T-helper 1 cell treated with Interleukin-12 subunit alpha and Interleukin-12 subunit beta and Interleukin-4 antibody, amounts not matched to agents 30 ng/mL and 1 ng/mL, for 36 hours (primary cell): ENCODE results near the gene MAP3K9. TPM values are rescaled to one million over a fixed set of nuclear protein-coding genes. Genes with fewer than 3 reads are reported as not detected.

ENCODE experiments used
- intact Hi-C: fragments of 100-400 bp; cut with micrococcal nuclease; formaldehyde crosslinking; loops from one replicate; pipeline ENCODE4 v1.15.1; 2024
- total RNA-seq: library from RNA; stranded (reverse); gene quantifications from 2 replicates; pipeline ENCODE4 v1.2.3, GENCODE V29; 2022

Gene MAP3K9
- total RNA-seq, 1 donor from 2014 or later = 5.7 TPM

DNA sequence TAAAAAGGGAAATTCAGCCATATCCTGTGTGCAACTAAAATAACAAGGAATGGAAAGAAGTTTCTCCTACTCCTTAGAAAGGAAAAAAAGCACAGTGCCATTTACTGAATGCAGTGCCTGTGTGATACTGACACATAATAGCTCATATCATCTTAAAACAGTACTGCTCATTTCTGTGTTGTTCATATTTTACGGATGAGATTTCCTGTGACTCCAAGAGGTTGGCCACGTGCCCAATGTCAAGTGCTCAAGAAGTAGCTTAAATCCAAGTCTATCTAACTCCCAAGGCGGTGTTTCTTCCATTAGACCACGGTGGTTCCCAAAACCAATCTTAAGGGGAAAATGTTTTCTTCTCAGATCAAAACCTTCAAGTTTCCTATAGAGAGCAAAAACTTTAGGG is 20.0 kb downstream of the MAP3K9 start:
- intact Hi-C loops = no loop called here

DNA sequence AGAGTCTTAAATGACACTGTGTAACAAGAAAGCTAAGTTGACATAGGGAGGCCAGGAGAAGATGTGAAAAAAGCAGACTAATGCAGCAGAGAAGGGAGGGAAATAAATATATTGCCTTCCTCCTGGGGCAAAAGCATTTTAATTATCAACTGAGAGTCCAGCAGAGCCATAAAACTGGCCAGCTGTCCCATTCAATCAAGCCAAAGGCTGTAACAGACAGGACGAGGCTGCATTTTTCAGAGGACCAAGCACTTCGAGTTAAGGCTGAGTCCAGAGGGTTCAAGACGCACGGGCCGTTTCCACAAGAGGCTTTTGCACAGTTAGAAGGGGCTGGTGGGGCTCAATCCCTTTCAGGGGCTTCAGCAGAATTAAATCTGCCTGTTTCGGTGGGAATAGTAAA is 20.4 kb downstream of the MAP3K9 start:
- intact Hi-C loops = no loop called here

DNA sequence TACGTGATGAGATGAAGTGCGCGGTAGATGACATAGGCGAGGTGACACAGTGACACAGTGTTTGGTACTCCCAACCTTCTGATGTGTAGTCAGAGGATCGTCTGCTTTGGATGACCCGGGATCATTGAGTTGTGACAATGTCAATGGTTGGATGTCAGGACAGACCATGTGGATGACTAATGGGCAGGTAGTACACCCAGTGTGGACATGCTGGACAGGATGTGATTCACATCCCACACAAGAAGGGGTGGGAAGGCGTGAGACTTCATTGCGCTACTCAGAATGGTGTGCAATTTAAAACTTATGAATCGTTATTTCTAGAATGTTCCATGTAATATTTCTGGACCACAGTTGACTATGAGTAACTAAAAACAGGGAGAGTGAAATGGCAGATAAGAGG is 23.8 kb downstream of the MAP3K9 start:
- intact Hi-C loops = no loop called here

DNA sequence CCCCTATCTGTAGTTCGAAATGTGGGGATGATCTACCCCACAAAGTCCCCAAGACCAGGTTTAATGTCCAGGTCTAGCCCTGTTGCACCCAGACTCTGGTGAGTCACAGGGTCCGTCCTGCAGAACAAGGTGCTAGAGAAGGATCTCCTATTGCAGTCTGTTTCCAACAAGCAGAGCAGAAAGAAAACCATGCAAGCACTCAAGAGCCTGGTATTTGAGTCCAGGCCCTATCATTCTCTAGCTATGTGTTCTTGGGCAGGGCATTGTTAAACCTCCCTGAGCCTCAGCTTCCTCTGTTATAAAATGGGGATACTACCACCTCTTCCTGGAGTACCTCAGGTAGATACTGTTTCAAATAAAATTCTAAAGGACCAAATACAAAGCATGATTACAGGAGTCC is 24.4 kb downstream of the MAP3K9 start:
- intact Hi-C loops = no loop called here

DNA sequence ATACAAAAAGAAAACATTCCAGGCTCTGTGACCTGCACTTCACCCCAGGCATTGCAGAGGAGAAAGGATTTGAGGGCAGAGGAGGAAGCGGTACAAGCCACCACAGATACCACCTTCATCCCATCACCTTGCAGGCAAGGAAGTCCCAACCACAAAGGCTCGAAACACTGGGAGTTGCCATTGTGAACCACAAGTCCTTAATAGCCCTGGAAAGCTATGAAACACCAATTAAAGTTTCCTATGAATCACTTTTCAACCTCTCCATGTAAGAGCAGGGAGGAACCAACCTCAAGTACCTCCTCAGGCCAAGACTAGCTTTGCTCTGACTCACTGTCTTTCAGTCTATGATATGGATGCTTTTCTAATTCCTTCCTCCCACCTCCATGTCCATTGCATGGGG is 27.0 kb downstream of the MAP3K9 start:
- intact Hi-C loops = no loop called here

DNA sequence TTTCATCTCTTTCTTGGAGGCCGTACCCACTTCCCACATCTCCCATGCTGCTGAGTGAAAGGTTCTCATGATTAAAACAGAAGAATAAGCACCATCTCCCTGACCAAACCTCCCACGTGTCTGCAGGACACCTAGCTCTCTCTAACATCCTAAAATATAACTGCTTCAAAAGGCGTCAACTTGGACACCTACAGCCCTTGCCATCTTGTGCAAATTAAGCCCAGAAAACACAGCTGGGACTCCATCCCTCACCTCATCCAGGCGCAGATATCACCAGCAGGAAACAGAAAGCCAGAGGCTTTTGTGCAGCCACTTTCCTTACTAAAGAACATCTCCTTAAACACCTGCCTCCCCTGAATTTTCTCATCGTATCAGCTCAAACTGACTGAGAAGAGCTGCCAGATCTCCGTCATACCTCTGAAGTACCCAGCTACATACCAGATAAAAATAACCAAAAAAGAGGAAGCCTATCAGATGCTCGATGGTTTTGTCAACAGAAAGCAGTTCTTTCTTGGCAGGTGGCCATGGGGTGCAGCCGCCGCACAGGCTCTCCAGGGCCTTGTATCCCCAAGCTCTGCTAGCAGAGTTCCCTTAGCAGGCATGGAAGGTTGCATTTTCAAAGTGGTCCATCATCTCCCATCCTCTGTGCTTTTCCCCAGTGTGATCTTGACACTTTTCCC is 28.8 kb downstream of the MAP3K9 start:
- intact Hi-C loops = no loop called here

DNA sequence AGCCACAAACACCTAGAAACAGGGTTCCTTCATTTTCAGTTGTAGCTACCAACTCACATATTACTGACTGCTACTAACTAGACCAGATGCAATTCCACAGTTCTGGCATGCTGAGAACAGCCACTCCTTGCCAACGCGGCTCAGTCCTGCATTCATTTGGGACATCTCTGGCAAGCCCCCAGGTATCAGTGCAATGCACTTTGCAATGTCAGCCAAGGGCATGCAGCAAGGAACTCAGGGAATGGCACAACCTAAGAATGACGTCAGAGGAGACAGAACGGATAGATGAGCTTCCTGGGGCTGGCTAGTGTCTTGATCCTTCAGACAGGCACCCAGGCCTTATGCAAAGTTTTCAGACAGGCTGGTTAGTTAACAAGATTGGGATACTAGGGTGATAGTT is 29.6 kb downstream of the MAP3K9 start:
- intact Hi-C loops = no loop called here

DNA sequence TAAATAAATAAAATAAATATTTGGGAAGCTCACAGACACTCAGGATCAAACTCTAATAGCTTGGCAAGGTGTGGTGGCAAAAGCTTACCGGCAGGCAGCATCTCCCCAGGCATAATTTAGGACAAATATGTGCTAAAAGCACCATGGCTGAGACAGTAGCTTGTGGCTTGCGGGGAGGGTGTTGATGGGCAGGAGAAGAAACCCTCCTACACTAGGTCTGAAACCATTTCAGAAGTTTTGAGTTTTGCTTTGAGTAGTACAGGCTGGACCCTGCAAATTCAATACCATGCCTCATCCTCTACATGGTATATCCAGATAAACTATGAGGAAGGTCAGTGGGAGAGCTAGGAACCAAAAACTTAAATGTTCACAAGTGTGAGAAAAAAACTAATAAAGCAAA is 33.1 kb downstream of the MAP3K9 start:
- intact Hi-C loops = no loop called here

DNA sequence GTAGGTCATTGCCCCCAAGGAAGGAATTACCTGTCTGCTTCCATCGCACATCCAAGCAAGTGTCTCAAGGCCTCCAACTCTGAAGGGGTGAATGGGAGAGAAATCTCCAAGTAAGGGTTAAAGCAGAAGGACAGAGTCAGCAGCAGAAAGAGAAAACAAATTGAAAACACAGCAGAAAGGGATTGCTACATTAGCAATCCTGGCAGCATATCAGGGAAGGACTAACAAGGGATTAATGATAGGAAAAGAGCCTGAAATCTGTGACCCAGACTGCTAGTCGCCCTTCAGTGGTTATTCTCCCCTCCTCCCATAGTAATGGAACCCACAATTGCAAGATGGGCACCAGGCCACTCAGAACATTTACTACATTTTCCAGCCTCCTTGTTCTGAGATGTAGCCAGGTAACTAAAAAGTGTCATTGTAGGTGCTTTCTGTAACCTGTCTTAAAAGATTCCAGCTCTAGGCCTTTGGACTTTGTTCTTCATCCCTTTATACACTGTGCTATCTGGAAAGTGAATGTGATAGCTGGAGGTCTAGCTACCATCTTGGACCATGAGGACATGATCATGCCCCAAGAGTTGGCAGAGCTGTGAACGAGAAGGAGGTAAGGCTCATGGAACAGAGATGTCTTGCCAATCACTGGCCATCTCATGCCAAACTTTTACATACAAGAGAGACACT is 36.0 kb downstream of the MAP3K9 start:
- intact Hi-C loops = no loop called here

DNA sequence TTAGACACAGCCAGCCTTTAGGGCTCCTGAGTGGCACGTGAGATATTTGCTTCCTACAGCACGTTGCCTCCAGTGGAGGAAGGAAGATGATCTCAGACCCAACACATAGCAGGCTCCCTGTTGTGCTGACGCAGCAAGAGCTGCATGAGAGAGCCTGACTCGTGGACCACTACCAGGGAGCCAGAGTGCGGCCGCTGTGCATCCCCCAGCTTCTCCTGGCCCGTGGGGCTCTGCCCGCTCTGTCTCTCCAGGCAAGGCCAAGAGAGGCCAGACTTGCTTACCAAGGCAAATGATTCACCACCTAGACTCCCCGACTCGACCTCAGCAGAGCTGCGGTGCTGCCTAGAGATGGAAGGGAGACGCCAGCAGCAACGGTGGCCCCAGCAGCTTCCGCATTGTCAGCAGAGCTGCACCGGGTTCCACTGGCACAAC is 37.5 kb downstream of the MAP3K9 start:
- intact Hi-C loops = no loop called here

DNA sequence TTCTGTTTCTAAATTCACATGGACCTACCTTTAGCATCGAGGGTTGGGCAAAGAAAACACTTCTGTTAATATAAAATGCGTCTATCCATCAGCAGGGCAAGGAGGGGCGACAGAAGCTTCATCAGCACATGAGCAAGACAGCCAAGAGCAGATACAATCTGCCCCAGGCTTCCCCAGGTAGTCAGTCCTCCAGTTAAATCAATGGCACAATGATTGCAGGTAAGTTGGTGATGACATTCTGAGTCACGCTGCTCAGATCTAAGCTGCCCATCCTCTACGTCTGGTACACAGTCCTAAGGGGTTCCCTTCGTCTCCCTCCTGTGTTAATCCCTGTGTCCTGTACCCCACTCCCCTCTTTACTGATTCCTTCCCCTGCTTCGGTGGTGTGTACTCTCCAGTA is 38.8 kb downstream of the MAP3K9 start:
- intact Hi-C loops = no loop called here

DNA sequence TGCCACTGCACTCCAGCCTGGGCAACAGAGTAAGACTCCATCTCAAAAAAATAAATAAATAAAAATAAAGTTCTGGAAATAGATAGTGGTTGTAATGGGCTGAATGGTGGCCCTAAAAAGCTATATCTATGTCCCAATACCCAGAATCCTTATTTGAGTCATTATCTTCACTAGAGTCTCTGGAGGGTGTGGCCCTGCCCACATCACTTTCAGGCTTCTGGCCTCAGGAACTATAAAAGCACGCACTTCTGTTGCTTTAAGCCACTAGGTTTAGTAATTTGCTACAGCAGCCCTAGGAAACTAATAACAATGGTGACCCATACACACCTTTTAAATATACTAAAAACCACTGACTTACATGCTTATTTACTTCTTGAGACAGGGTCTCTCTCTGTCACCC is 49.9 kb downstream of the MAP3K9 start:
- intact Hi-C loops = no loop called here

DNA sequence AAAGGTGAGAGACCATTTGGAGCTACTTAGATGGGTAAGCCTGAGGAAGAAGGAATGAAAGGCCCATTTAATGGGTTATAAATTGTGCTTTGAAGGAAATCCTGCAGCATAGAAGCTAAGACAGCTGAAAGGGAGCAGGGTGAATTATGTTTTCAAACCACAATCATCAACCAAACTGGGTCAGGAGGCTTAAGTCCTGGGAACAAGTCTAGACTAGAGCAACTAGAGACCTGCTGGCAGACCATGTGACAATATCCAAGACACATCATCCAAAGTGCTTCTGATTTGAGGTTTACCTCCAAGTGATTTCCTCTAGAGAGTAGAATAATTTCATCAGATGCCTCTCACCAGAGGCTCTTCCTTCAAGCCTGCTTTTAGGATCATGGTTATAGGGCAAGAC is 53.7 kb downstream of the MAP3K9 start:
- intact Hi-C loops = no loop called here

DNA sequence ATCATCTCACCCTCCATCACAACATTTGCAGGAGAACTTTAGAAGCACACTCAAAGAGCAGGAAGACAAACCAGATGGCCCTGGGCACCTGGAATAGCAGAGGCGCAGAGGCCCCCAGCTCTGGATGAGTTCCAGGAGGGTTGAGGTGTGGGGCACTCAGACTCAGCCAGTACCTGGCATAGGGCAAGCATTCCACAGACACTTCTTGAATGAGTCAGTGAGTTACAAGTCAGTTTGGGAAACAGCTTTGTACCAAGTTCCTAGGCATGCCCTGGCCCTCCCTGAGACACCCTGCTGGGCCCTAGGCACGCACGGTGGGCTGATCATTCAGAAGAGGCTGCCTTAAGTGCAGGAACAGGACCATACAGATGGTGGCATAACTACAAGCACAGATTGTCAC is 54.3 kb downstream of the MAP3K9 start:
- intact Hi-C loops = no loop called here

DNA sequence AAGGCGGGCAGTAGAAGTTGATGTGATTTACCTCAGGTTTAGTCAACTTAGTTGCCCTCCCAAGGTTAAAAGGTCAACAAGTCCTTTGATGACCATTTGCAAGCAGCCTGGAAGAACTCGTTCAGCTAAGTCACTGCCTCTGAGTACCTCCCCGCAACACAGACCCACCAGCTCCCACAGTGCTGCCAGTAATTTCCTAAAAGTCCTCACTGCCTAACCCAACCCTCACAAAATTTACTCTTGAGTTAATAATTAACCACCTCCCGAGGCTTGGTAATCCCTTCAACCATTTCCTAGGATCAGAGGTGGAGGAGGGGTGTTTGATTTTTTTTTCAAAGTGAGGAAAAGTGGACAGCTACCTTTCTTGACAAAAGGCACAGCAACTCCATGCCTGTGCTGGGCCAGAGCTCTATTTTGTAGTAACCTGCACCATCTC is 55.8 kb downstream of the MAP3K9 start:
- intact Hi-C loops = no loop called here

DNA sequence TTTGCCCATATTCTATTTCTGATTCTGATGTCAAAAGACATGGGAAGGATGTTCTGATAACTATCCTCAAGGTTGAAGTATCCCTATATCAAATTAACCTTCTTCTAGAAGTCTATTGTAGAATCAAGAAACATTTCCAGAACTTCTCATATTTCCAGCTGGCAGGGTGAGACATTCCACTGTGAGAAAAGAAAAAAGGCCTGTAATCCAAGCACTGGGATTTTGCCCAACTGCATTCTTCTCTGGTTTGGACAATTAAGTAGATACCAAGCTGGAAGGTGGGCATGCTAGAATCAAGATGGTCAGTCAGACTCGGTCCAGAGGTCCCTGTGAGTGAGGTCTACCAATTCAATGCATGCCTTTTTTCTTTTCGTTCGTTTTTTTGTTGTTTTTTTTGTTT is 60.9 kb downstream of the MAP3K9 start:
- intact Hi-C loops = no loop called here

DNA sequence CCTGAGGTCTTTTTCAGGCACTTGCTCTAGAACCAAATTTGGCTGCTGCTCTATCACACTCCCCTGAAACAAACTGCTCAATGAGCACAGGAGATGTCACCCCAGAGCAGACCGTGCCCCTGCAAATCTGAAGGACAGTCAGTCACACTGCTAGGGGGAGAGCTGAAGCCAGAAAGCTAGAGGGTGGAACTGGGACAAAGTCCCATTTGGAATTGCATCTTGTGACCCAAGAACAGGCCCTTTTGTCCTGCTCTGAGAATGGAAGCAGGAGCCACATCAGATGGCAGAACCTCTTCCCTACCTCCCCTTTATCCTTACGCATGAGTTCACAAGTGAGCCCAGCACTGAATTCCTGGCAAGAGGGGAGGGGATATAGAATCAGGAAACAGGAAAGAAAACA is 64.7 kb downstream of the MAP3K9 start:
- intact Hi-C loops = no loop called here

DNA sequence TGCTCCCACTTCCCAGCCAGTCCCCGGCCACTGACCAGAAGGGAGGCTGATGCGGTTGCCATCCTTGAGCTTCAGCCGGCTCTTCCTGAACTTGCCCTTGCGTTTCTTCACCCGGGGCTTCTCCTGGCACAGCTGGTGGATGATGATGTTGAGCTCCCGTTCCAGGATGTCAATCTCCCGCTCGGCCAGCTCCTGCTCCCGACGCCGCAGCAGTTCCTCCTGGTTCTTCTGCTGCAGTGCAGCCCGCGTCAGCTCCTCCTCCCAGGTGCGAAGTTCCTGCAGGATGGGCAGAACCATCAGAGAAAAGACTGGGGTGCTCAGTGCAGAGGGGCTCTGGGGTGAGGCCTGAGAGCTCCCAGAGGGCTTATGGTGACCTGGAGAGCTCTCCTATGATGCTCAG is 67.0 kb downstream of the MAP3K9 start:
- intact Hi-C loops = no loop called here

DNA sequence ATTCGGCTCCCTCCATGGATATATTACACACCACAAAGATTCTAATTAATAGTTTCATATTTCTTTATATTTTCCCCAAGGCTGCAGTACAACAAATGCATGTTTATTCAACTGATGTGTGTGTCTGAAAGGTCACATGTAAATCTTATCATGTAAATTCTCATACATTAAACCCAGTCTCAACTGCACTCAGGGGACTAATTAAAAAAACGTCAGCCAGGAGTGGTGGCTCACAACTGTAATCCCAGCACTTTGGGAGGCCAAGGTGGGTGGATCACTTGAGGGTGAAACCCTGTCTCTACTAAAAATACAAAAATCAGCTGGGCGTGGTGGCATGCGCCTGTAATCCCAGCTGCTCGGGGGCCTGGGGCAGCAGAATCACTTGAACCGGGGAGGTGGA is 67.8 kb downstream of the MAP3K9 start:
- intact Hi-C loops = no loop called here

DNA sequence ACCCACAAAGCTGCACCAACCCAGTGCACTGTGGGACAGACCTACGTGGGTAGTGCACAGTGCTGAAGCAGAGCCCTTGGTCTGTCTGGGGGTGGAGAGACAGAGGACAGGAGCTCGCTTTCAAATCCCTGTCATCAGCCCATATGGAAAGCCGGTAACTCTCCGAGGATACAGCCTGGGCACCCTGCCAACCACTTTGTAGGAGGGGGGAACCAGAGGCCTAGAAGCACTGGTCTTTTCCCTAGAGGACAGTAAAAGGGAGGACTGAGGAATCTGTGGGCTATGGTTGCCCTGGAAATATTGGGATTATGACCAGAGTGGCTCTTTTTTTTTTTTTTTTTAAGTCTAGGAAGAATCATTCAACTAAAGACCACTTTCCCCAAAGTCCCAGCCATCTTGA is 74.3 kb downstream of the MAP3K9 start:
- intact Hi-C loops = no loop called here

DNA sequence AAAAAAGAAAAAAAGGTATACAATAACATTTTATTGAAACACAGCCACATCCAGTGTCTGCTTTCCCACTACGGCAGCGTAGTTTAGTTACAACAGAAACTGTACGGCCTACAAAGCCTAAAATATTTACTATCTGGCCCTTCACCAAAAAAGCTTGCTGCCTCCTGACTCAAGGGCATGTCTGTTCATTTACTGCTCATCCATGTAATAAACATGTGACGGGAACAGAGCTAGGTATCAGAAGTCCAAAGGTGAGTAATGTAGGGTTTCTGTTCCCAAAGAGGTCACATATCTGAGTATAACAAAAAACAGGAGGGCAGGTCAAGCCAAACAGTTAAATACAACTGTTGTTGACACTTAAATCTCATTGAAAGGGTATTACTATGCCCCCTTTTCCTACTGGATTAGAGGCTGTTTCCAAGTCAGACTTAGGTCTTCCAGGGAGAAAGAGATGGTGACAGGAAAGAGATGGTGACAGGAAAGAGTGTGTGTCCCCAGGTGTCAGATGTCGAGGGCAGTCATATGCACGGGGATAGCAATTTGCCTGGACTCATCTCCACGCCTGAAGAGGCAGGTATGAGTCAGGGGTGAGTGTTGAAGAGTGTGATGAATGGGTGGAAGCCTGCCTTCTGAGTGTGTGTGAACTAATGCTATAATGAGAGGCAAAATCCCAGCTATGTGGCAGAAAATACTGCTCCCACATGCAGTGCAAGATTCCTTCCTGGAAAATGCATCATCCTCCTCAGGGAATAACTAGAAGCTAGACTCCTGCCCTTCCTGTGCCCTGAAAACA is 77.7 kb downstream of the MAP3K9 start:
- intact Hi-C loops = no loop called here

DNA sequence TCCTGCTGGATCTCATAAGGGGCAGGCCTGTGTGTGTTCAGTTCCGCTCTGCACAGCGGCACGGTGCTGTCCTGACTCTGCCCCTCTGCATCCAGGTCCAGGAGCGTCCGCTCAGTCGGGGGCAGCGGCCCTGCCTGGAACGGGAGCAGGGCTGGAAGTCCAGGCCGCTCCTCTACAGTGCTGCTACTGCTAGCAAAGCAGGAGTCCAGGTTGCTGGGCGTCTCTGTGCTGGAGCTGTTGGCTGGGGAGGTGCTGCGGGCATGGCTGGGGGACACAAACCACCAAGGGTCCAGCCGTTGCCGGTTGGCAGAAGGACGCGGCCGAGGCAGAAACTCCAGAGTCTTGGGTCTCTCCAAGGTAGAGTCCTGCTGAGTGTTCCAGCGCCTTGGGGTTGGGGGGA is 78.9 kb downstream of the MAP3K9 start:
- intact Hi-C loops = no loop called here
